GM19452 (cell line): ENCODE data around the gene ALS2.
"Not testable (repeated sequence)": the region's sequence is repeated elsewhere in the genome, so short reads cannot be mapped to it uniquely, and the experiment has no call there.

Source experiments
- ATAC-seq: cut with Tn5 transposase; IDR thresholded peaks from one replicate; pipeline ENCODE4 v1.9.1; 2021; ENCODE audit not compliant: unreplicated experiment

Gene ALS2

DNA sequence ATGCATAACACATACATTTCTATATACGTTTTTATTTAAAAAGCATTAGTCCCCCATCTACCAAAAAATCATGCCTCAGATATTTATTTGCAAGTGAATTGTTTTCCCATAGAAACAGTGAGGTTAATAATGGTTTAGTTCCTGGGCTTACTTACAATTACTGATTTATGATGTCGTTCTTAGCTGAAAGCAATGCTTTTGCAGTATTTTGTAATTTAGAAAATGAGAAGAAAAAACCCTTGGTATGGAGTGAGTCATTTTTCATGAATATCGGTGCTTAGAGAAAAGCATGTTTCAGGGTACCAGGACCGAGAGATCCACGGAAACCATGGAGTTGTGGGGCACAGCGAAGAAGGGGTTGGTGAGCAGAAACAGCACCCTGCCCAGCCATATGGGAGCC lies 13.6 kb upstream of the ALS2 start:
- ATAC-seq: no peak

- ATAC-seq: no peak
Measured at GRCh38 chr2:201793631-201794030, 12.9 kb upstream of the ALS2 start.

DNA sequence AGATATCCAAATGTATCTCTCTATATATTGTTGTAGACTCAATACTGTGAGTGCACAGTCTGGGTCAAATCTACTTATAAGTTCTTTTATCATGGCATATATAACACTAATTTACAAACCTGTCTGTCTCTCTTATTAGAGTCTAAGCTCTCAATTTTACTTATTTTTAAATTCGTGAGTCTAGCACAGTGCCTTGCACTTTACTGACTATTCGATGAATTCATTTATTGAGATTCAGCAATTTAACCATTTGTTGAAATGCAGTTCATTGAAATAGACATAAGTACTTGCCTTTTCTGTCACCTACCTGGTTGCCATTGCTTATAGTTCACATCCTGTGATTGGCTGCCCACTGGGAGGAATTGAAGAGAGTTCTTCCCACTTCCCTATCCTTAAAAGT lies 10.3 kb upstream of the ALS2 start:
- no peak for ATAC-seq

- ATAC-seq: no peak
Measured at GRCh38 chr2:201790291-201790690, 9.6 kb upstream of the ALS2 start.

DNA sequence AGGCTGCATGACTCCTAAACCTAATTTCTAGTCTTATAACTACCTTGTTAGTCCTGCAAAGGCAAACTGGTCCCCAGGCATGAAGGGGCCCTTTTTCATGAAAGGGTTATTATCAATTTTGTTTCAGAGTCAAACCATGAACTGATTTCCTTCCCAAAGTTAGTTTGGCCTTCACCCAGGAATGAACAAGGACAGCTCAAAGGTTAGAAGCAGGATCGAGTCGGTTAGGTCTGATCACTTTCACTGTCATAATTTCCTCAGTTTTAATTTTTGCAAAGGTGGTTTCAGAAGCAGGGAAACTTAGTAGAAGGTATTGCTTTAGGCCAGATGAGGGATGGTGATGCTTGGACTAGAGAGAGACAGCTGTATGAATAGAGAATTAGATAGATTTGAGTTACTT lies 8.7 kb upstream of the ALS2 start:
- ATAC-seq: no peak

GRCh38 chr2:201788371-201788770 lies 7.6 kb upstream of the ALS2 start:
- ATAC-seq: no peak

DNA sequence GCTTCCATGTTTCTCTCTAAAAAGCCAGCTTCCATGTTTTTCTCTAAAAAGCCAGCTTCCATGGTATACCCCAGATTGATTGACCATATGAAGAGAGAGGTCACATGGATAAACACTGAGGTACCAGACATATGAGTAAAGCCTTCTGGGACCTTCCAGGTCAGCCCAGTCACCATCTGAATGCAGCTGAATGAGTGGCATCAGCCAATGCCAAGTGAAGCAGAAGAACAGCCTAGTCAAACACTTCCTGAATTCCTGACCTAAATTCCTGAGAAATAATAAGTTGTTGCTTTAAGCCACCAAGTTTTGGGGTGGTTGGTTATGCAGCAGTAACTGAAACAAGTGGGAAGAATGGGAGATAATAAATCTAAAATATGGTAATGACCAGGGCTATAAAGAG lies 5.7 kb upstream of the ALS2 start:
- no peak for ATAC-seq

DNA sequence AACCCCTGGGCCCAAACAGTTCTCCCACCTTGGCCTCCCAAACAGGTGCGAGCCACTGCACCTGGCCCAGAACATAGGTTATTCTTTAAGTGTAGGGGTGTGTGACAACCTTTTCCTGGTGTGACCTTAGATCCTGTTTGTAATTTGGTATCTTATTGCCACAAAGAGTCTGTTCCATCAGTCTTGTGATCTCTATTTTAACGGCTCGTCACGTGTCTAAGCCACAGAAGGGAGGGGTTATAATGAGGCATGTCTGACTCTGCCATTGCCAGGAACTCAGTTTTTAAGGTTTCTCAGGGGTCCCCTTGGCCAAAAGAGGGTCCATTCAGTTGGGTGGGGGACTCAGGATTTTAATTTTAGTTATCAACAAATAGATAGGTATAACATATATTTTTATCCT lies 4.4 kb upstream of the ALS2 start:
- no peak for ATAC-seq

- no peak for ATAC-seq
Measured at GRCh38 chr2:201784563-201784962, 3.8 kb upstream of the ALS2 start.

DNA sequence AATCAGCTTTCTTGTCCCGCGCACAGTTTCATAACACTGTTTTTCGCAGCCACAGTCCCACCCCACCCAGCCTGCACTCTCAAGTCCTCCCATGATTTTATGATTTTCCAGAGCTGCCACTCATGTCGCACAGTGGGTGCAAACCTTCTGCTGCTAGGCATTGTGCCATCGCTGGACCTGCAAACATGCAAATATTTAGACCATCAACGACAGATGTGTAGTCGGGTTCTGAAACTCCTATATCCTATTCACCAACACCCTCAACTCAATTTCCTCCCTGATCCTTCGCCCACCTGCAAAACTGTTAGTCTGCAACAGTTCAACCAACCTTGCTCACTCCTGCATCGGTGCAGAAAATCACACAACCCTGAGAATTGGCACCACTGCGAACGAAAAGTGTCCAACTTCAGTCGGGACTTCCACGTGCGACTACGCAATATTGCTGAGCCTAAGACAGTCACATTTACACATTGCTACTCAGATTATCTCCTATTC lies 871 bp upstream of the ALS2 start:
- no peak for ATAC-seq

DNA sequence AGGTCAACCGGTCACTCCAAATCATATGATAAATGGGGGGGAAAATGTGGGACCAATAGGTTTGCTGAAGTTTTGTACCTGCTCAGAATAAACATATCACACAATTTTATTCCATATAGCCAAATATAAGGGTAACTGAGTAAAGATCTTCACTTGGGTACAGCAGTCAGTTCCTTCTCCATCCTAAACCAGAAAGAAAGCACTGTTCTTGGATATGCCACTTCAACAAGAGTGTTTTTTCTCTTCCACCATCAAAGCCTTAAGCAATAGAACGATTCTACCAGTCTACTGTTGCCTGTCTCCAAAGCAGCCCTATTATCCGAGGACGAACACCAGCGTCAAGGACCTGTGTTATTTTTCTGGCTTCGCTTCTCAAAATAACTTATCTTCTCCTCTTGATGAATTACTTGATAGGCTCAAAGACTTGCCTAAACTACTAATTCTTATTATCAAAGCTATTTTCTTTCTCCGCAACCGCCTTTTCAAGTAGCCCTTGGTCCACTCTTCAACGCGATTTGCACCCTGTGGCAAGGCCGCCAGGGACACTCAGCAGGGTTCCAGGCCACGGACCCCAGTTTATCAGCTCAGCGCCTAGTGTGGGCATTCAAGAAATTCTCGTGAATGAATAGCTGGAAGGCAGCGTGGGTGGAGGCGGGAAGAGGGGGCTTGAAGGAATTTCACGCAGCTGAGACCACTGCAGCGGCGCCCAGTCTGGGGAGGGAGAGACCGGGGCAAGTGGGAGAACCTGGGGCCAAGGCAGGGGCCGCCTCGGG lies 646 bp downstream of the ALS2 start:
- no peak for ATAC-seq

- no peak for ATAC-seq
Measured at GRCh38 chr2:201777869-201778268, 2.9 kb downstream of the ALS2 start.

GRCh38 chr2:201777043-201777442 lies 3.7 kb downstream of the ALS2 start:
- no peak for ATAC-seq

GRCh38 chr2:201775326-201775725 lies 5.4 kb downstream of the ALS2 start:
- ATAC-seq: no peak

GRCh38 chr2:201774546-201774945 lies 6.2 kb downstream of the ALS2 start:
- ATAC-seq: no peak

DNA sequence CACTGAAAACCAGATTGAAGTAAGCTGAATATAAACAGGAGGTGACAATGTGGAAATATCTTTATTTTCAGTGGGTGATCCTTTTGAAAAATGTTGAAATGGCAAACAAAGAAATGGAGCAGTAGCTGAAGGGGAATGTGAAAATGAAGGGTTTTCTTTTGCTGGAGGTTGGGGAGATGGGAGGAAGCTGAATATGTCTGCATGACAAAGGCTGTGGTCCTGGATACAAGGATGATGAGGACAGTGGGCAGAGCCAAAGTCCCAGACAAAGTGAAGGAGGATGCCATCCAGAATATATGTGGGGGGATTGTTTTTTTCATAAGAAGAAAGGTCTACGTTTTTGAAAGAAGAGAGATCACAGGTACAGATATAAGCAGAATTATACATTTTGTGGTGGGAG lies 6.7 kb downstream of the ALS2 start:
- ATAC-seq: no peak

DNA sequence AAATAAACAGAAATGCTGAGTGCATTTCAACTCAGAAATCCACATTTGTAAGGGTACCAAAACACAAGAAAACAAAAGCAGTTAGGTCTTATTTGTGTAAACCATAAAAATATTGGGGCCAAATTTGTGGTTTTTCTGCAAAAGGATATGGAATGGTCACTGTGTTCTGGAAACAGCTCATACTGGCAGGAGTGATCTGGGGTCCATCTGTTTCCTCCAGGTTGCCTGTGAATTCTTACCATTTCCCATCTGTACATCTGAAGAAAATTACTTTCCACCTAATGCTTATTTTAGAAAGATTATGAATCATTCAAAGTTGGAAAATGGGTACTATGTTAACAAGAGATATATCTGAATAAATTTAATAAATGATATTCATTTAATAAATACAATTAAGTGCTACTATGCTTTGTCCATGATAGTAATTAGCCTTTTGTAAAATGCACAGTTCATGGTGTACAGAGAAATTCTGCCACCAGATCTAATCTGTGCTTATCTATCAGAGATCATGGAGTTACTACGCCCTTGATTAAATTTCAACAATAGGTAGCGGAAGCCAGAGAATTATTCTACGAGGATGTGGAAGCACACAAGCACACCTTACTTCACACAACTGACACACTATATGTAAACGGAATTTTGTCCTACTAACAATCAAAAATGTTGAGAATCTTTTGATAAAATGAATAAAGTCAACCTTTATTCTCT lies 10.9 kb downstream of the ALS2 start:
- ATAC-seq: no peak

- no peak for ATAC-seq
Measured at GRCh38 chr2:201768918-201769317, 11.8 kb downstream of the ALS2 start.

DNA sequence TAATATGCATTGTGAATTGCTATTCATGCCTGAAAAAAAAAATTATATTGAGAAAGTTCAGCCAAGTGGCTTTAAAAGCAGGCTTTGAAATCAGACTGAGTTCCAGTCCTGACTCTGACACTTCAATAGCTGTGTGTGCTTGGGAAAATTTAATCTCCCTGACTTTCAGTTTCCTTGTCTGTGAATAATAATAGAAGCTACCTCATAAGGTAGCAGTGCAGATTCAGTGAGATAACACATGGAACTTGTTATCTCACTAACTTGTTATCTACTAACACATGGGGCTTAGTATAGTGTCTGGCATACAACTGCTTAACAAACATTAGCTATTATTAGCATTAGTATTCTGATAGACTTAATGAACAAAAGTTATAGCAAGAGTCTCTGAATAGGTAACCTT lies 14.9 kb downstream of the ALS2 start:
- ATAC-seq: no peak

DNA sequence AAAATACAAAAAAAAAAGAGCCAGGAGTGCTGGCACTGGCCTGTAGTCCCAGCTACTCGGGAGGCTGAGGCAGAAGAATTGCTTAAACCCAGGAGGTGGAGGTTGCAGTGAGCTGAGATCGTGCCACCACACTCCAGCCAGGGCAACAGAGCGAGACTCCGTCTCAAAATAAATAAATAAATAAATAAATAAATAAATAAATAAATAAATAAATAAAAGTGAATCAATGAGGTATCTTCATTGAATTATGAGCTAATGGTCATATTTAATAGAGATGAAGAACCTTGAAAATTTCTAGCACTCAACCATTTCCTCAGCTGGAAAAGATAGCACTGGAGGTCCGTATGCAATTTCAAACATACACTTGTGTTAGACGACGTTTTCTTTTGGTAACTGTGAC lies 16.3 kb downstream of the ALS2 start:
- ATAC-seq: not testable (repeated sequence)

DNA sequence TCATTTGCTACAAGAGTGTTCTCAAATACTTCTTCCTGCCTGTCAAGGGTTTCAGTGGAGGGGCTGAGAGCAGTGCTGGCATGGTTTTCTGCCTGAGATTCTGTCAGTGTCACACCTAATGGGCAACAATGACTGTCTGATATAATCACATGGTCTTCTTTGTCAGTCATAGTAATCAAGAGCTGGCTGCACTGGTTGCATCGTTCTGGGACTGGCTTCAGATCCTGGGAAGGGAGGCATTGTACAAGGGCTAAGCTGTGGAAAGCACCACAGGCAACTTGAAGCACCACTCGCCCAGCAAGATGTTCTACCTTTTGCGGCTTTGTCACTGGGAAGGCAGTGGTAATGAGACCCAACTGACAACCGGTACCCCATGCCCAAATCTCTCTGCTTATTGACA lies 19.6 kb downstream of the ALS2 start:
- ATAC-seq: no peak

GRCh38 chr2:201759567-201759966 lies 21.2 kb downstream of the ALS2 start:
- ATAC-seq: no peak

- no peak for ATAC-seq
Measured at GRCh38 chr2:201758873-201759272, 21.9 kb downstream of the ALS2 start.
